HG03066 (cell line): ENCODE data around the gene MYL3.
"Not testable (repeated sequence)": the region's sequence is repeated elsewhere in the genome, so short reads cannot be mapped to it uniquely, and the experiment has no call there.

ENCODE experiments used
- ATAC-seq: cut with Tn5 transposase; IDR thresholded peaks from one replicate; pipeline ENCODE4 v1.9.1; 2021; ENCODE audit warnings: low read depth; ENCODE audit not compliant: unreplicated experiment

Gene MYL3

DNA sequence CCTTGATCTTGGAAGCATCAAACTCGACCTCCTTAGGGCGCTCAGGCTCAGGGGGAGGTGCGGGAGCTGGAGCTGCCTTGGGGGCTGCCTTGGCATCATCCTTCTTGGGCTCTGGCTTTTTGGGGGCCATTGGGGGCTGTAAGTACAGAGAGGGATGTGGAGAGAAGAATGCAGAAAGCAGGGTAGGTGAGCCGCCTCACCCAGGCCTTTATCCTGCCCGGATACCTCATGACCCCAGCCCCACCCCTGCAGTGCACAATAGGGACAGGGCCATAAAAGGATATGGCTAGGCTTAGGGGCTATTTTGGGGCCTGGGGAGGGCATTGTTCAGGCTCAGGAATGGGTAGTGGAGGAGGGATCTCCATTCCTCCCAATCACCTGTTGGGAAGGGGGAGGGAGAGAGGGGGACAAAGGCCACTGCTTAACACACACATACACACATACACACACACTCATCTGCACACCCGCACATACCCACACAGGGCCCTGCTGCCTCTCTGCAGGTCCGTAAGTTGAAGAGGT lies at the start of gene MYL3:
TSS of gene MYL3 (minus strand) at position 184 of the 522 bp plus-strand sequence. CDS start at position 130, 54 bp downstream.
- ATAC-seq: no peak

DNA sequence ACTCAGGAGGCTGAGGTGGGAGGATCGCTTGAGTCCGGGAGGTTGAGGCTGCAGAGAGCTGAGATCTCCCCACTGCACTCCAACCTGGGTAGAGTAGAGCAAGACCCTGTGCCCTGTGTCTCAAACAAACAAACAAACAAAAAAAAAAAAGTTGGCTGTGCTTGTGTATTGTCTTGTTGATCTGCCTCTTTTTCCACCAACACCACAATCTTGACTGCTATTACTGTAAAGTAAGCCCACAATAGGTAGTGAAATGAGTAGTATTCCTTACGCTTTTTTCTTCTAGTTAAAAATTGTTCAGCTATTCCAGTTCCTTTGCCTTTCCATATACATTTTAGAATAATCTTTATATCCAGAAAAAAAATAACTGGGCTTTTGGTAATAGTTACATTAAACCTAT lies 49.7 kb upstream of the MYL3 start:
- no peak for ATAC-seq

DNA sequence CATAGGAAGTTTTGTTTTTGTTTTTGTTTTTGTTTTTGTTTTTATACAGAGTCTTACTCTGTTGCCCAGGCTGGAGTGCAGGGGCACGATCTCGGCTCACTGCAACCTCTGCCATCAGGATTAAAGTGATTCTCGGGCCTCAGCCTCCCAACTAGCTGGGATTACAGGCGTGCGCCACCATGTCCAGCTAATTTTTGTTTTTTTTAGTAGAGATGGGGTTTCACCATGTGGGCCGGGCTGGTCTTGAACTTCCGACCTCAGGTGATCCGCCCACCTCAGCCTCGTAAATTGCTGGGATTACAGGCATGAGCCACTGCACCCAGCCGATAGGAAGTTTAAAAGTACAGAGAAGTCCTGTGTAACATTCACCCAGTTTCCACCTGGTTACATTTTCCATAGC lies 47.7 kb upstream of the MYL3 start:
- ATAC-seq: not testable (repeated sequence)

DNA sequence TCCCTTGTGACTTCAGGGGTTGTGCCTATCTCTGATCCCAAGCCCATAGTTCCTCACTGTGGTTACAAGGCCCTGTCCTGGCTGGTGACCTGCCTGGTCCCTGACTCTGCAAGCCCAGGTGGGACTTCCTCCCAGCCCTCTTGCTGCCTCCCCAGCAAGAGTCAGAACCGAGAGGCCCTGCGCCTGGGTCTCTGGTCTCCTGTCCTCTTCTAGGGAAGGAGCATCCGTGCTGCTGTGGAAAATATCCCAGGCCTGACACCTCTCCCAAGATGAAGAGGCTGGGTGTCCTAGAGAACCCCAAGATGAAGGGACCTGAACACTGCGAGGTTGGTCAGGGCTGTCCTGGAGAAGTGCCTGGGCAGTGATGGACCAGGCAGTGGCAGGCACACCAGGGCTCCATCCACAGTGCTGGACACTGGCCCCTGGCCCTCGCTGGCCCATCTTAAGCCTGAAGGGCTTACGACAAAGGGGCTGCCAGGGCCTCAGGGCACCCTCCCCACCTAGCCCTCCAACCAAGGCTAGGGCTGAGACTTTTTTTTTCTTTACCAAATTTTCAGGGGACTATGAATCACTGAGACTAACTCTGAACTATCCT lies 47.0 kb upstream of the MYL3 start:
- ATAC-seq: no peak

DNA sequence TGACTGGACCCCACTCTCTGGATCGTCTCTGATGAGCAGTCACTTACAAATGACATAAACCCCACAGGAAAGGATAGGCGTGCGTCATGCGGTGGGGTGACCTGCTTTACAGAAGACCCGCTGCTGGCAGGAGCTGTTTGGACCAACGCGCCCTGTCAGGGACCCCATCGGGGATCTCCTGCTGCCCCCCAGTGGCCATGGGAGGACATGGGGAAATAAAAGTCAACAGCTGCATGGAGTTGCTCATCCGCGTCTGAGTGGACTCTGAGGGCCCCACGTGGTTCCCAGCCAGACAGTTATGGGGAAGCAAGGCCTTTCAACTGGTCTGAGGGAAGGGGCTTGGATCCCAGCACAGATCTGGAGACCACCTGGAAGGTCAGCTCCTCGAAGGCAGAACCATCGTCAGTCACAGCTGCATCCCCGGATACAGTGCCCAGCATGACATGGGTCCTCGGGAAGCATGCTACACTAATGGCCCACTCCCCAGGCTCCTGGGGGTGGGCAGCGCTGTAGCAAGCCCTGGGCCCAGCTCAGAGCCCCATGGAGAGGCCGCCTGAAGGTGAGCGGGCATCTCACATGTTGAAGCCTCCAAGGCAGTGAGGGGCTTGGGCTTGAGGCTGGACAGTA lies 46.4 kb upstream of the MYL3 start:
- ATAC-seq: no peak

DNA sequence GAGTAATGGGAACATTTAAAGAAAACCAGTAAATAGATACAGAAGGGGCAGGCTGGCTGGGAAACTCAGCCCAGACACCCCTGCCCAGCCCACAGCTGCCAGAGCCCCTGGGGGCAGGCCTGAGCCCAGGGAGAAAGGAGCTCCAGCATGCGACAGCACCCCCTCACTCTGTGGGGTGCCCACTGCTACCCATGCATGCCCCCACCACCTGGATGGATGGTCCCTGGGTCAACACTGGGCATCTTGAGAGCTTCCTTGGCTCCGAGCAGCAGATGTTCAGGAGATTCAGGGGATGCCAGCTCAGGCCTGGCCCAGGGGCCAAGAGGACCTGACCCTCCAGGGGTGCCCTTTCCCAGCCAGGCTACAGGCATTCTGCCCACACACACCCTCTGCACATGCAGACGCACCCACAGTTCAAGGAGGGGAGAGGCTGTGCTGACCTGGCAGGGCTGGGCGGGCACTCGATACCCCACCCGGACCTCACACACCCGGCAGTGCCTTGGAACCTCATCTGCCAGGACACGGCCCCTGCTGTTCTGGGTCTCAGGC lies 45.8 kb upstream of the MYL3 start:
- ATAC-seq: no peak

DNA sequence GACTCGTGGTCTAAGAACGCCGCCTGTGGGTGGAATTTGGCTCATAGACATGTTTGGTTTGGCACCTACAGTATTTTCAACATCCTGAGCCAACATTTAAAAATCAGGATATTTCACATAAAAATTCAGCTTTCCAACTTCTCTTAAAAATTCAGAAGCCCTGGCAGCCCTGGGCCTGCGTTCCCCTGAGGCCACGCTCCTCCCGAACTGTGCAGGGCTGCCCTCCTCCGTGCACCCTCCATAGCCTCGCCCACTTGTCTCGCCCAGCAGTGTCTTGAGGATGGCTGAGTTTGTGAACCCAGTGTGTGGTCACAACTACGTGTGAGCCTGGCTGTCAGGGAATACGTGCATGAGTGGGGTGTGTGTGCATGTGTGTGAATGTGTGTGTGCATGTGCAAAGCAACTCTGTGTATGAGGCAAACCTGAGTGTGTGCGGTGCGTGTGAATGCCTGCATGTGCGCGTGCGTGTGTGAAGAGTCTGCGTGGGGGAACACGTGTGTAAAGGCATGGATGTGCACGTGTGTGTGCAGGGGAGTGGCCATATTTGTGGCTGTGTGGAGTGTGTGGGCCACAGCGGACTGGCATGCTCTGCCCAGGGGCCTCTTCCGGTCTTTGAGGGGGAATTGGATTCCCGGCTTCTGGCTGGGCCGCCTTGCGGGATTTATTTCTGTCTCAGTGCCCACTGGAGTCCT lies 45.2 kb upstream of the MYL3 start:
- ATAC-seq: no peak

DNA sequence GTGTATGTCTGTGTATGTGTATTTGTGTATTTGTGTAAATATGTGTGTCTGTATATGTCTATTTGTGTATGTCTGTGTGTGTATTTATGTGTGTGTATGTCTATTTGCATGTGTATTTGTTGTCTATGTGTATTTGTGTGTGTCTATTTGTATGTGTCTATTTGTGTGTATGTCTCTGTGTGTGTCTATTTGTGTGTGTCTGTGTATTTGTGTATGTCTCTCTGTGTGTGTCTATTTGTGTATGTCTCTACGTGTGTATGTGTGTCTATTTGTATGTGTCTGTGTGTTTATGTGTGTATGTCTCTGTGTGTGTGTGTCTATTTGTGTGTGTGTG lies 44.7 kb upstream of the MYL3 start:
- no peak for ATAC-seq

DNA sequence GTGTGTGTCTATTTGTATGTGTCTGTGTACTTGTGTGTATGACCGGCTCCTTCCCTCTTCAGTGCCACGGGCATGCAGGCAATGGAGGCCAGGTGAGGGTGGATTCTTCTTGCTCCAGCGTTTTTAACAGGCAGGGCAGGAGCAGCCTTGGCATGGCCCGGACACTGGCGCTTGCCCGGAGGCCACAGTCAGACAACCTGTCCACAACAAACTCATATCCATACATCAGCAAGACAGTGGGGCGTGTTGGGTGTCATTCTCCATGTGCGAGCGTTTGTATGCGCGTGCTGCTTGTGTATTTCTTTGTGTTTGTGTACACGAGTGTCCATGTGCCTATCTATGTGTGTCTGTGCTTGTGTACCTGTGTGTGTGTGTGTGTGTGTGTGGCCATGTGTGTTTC lies 44.0 kb upstream of the MYL3 start:
- ATAC-seq: no peak

DNA sequence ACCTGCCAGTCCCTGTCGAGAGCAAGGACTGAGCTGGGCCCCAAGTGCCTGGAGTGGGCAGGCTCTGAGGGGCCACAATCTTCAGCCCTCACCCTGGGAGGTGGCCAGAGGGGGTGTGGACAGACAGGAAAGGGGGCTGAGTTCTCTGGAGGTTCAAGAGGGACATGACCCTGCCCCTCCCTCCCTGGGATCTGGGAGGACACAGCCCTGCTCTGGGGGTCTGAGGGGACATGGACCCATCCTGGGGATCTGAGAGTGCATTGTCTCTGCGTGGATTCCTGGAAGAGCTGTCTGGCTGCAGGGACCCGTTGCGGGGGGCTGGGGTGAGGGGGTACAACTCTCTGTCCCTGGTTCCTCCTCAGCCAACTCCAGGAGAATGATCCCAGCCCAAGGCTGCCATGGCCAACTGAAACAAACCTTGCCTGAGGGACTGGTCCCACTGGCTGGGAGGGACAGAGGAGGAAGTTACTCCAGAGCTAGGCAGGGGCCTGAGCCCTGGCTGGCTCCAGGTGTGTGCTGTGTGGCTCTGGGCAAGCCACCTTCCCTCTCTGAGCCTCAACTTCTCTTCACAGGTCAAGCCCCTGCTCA lies 43.3 kb upstream of the MYL3 start:
- ATAC-seq: no peak

DNA sequence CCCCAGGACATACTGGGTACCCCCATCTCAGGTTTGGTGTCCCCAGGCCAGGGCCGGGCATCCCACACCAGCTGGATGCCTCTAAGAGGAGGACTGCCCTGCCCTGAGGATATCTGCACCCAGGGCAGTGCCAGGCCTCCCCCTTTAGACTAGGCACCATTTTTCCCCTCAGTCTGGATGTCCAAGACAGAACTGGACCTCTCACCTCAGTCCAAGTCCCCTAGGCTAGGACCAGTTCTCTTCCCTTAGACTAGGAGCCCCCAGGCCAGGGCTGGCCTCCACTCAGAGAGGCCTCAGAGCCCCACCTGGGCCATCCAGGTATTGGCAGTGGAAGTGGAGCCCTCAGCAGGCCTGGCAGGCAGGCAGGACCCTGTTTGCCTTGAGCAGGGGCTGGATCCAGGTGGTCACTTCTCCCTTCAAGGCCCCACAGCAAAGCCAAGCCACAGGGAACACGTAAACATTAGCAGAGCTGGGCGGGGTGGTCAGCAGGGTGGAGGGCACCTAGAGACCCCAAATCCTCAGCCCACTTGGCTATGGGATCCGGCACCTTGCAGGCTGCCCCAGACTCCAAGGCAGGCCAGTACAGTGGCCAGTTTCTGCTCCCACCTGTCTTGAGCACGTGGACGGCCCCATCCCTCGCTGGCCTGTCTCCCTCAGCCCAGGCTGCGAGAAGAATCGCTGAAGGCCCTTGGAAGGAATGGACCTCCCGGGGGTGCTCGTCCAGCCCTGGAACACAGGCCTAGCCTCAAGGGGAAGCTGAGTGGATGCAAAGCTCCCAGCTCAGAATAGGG lies 42.6 kb upstream of the MYL3 start:
- ATAC-seq: no peak

DNA sequence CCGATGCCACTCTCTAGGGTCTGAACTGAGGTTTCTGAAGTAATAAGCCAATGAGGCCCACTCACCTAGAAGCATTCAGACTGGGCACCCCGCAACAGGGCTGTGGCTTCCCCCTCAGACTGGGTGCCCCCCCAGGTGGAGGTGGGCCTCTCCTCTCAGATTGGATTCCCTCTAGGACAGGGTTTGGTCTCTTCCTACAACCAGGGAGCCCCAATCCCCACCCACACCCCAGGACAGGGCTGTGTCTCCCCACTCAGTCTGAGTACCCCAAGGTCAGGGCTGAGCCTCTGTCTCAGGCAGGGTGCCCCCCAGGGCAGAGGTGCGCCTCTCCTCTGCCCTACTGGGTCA lies 41.9 kb upstream of the MYL3 start:
- ATAC-seq: no peak

DNA sequence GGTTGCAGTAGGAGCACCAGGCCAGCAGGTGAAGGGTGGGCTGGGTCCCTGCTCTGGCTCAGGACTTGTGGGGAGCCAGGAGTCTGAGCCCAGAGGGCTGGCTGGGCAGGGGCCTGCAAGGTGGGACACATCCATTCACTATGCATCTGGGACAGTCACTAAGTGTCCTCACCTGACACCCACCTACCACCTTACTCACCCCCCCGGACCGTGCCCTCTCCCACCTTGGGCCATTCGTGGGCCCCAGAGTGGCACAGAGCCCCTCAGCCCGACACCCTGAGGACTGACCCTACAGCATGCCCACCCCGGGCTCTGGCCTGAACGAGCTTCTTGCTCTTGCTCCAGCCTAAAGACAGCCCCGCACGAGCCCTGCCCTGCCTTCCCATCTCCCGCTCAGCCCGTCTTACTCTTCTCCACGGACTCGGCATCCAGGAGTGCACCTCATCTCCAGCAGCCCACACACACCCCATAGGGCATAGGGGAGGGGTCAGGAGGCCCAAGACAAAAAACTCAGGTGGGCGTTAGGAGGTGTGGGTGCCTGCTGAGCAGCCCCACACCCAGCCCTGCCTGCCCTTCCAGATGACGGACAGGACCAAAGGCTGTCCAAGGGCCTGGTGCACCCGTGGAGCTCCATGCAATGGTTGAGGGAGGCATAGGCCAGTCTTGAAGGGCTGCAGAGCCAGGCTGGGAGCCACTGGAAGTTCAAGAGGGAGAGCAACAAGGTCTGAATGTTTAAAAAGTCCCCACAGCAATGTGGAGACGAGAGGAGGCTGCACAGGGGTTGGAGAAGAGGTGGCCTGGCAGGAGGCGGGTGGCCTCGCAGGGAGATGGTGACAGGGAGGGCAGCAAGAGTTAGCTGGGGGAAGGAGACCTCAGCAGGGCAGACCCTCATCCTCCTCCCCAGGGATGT lies 41.3 kb upstream of the MYL3 start:
- no peak for ATAC-seq

DNA sequence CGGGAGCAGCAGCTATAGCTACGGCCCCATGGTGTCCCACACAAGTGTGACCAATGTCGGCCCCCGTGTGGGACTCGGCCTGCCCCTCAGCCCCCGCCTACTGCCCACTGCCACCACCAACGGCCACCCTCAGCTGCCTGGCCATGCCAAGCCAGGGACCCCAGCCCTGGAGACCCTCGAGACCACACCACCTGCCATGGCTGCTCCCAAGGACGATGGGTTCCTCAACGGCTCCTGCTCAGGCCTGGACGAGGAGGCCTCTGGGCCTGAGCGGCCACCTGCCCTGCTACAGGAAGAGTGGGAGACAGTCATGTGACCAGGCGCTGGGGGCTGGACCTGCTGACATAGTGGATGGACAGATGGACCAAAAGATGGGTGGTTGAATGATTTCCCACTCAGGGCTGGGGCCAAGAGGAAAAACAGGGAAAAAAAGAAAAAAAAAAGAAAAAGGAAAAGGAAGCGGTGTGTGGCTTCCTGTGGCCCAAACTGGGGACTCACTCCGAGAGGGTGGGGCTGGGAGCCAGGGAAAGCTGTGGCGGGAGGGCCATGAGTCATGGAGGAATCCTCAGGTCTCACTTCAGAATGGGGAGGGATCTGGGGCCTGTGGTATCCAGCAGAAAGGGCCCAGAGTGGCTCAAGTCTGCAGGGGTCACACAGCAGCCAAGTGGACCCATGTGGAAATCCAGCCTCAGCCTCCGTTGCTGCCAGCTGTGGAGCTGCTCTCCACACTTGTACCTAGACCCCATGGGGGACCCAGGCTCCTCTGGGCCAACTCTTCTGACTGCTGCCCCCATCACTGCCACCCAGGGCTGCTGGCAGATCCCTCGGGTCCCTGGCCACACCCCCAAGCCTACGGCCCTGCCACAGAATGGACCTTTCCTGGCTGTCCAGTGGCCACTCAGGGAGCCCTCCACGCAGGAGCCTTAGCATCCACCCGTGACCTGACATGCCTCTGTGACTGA lies 40.4 kb upstream of the MYL3 start:
- ATAC-seq: no peak

DNA sequence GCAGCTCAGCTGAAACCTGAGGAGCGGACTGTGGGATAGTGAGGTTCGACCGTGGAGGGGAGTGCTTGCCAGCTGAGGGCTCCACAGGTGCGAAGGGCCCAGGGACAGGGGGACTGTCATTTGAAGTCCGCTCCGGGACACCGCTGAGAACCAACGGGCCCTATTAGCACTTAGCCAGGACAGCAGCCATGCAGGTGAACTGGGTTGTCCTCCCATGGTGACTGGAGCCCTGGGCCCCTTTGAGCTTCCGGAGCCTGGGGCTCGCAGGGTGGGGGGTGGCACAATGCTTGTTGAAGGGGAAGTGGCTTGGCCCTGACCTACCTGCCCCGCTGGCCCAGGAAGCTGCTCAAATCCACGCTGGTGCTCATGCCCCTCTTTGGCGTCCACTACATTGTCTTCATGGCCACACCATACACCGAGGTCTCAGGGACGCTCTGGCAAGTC lies 39.0 kb upstream of the MYL3 start:
- ATAC-seq: no peak

DNA sequence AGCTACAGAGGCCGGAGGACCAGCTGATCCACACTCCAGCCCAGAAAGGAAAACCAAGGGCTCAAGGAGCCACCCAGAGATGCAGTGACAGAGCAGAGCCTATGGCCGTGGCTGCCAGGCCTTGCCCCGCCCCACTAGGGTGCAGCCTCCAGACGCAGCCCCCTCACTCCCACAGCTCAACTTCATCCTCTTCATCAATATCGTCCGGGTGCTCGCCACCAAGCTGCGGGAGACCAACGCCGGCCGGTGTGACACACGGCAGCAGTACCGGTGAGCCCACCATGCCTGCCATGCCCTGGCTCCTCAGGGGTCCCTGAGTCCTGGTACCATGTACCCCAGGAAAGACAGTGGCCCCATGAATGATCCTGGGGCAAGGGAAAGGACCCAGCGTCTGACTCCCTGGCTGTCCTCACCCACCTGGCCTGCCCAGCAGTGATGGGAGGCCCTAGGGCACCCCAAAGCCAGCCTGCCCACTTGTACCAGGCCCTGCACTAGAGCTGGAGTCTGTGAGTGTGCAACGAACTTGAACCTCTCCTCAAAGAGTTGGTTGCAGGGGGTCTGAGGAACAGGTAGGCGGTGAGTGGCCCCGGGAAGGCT lies 38.4 kb upstream of the MYL3 start:
- ATAC-seq: no peak

DNA sequence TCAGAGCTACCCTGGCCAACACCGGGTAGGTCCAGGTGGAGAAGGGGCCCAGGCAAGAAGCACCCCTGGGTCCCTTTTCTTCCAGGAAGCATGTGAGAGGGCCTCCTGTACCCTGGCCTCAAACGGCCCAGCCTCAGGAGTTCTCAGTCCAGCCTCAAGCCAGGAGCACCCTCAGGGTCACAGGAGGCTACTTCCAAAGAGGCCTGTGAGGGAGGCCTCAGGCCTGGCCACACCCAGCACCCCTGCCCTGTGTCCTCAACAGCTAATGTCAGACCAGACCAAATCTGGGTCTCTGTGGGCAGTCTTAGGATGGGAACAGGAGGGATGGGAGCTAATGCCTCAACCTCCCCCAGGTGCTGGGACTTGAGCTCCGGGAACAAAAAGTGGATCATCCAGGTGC lies 37.8 kb upstream of the MYL3 start:
- ATAC-seq: no peak

DNA sequence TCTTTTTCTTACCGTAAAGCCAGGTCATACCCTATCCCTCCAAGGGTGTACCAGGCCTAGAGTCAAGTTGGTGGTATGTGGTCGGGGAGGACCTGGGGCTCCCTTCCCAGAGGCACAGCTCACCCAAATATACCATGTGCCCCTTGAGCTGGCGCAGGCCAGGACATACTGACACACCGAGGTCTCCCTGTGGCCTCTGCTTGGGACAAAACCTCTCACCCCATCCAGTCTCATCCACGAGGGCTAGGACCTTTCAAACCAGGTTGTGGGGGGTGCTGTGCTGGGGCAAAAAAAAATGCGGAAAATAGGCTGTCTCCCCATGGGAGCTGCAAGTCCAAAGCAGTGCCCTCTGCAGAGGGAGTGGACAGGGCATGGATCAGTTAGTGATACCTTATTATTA lies 37.1 kb upstream of the MYL3 start:
- no peak for ATAC-seq
